Psoas muscle (tissue), 8 donors: ENCODE measurements around the gene NMNAT3. TPM values are rescaled to one million over a fixed set of nuclear protein-coding genes. Genes with fewer than 3 reads are reported as not detected.

ENCODE experiments used
- ATAC-seq, 4 donors: fragments of 200-7000 bp; cut with Tn5 transposase; one replicate each; pipeline ENCODE4 v1.9.1; 2020; ENCODE audit warnings: moderate library complexity in 3 of 4, mild to moderate bottlenecking in 2 of 4
- DNase-seq, 2 donors: peaks; one replicate each; pipeline ENCODE4 v3.0.0-alpha.2; 2020
- H3K27ac ChIP-seq: fragments of 200-600 bp; one replicate; pipeline ENCODE4 v1.8.0; 2022
- H3K27me3 ChIP-seq, 3 donors: fragments of 200-600 bp in 1 of 3; one replicate each; pipeline versions ENCODE4 v1.6.1 to v1.8.0; 2013 to 2022; ENCODE audit warnings: low read length in 2 of 3, mild to moderate bottlenecking in 2 of 3, moderate library complexity in 1 of 3; ENCODE audit not compliant: insufficient read depth in 3 of 3
- H3K36me3 ChIP-seq, 2 donors: fragments of 200-600 bp in 1 of 2; one replicate each; pipeline versions ENCODE4 v1.6.1 to v1.8.0; 2013 to 2022; ENCODE audit warnings: low read depth in 1 of 2, mild to moderate bottlenecking in 1 of 2, moderate library complexity in 1 of 2; ENCODE audit not compliant: insufficient read depth in 1 of 2
- H3K4me1 ChIP-seq: fragments of 200-600 bp; one replicate; pipeline ENCODE4 v1.8.0; 2022
- H3K4me3 ChIP-seq: fragments of 200-600 bp; one replicate; pipeline ENCODE4 v1.8.0; 2022; ENCODE audit warnings: mild to moderate bottlenecking
- H3K9me3 ChIP-seq: fragments of 200-600 bp; one replicate; pipeline ENCODE4 v1.8.0; 2022
- WGBS, 3 donors: extraction: QIAGEN DNeasy Blood & Tissue Kit; methylation state at CpG; one replicate each; pipeline versions ENCODE4 v1.1.6 to v1.1.7; 2013; 5-methylcytosine and 5-hydroxymethylcytosine counted together
- intact Hi-C, 2 donors: fragments of 100-400 bp; cut with DNase I; formaldehyde crosslinking; loops; one replicate each; pipeline versions ENCODE4 v1.11.0 to v1.14.2; 2022
- polyA plus RNA-seq, 3 donors: library from polyadenylated mRNA; stranded (reverse); fragments of 200-250 nt; gene quantifications; one replicate each; pipeline ENCODE4 v1.2.3, GENCODE V29; 2013
- total RNA-seq, 4 donors: library from RNA; stranded (reverse); fragmentation: NEBNext Ultra II Directional in 2 of 4; extraction: Animal tissue kit (Norgen Biotek cat#: 25700) in 2 of 4; gene quantifications; one replicate each; pipeline versions ENCODE4 v1.2.1 to v1.2.4, GENCODE V29; 2021 to 2023
- TF ChIP-seq, protein P1 (sequence below): fragments of 200-600 bp; IDR thresholded peaks from one replicate; pipeline ENCODE4 v1.8.0; 2022; ENCODE audit warnings: antibody characterized with exemption
- donor health status: healthy with polysubstance abuse.
- donor health status: DM: no; HTN: no; CAD: no; lungs with moderate emphysema.
- donor health status: Bipolar disorder and iron deficiency.
- donor health status: healthy.
- donor health status: DM: yes; HTN: yes; CAD: no.
- donor health status: DM: no; HTN: no; CAD: no.
- donor health status: DM: no; HTN: no; CAD: no.
- donor health status: DM: yes; HTN: yes; CAD: no.

Gene NMNAT3
- total and polyA plus RNA-seq, 7 donors: 6.0 to 14.2 (median 8.9) TPM

DNA sequence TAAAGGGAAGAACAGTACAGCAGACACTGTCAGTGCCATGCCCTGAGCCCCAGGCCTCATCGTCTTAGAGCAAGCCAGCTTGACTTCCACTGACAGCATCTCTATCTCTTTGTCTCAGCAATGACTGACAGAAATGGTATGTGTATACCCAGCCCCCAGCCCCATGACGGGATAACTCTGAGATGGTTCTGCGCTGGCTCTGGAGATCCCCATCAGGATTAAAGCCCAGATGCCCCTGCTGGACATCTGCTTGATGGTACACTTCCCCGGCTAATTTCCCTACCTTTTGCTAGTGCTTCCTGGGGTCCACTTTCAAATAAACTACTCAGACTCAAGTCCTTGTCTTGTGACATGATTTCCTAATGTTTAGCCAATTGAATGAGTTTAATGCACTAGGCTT is 7.6 kb downstream of the NMNAT3 start:
- Histone ChIP-seq H3K9me3 (no peaks in the 10 kb centered on the region), H3K4me1 (peaks cover 8% of the 10 kb centered on the region), H3K27me3 (no peaks in the 10 kb centered on the region), H3K27ac (no peak overlapping the region), H3K4me3 (no peak overlapping the region), H3K36me3 (peaks cover 0 to 8% of the 10 kb centered on the region in 2 donors)
- ATAC-seq (no peak), DNase-seq (no peak)
- 91 to 96% (median 94%) methylated on average over 4 of the region's 4 CpGs for WGBS, 3 donors
- intact Hi-C loops: loop anchor here in 1 of 2 donors (10.0 kb wide), 1 partner anchor 245 kb away; no protein-coding TSS in a partner anchor
- TF ChIP-seq, protein P1, sequence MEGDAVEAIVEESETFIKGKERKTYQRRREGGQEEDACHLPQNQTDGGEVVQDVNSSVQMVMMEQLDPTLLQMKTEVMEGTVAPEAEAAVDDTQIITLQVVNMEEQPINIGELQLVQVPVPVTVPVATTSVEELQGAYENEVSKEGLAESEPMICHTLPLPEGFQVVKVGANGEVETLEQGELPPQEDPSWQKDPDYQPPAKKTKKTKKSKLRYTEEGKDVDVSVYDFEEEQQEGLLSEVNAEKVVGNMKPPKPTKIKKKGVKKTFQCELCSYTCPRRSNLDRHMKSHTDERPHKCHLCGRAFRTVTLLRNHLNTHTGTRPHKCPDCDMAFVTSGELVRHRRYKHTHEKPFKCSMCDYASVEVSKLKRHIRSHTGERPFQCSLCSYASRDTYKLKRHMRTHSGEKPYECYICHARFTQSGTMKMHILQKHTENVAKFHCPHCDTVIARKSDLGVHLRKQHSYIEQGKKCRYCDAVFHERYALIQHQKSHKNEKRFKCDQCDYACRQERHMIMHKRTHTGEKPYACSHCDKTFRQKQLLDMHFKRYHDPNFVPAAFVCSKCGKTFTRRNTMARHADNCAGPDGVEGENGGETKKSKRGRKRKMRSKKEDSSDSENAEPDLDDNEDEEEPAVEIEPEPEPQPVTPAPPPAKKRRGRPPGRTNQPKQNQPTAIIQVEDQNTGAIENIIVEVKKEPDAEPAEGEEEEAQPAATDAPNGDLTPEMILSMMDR: no peak

DNA sequence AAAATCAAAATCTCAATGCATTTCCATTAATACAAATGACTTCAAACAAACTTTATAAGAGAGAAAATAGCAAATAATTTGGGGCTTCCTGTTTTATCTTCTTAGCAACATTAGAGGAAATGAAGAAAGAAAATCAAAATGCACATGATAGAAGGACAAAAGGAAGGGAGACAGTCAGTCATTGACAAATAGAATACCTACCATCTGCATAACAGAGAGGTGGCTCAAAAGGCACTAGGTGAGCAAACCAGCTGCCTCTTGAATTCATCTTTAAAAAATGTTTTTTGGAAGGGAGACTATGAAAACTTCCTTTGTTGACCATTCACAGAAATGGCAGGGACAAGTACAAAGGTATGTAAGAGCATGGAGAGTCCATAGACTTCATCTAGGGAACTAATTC is 9.4 kb downstream of the NMNAT3 start:
- Histone ChIP-seq H3K27ac (no peak overlapping the region), H3K4me1 (peaks cover 8% of the 10 kb centered on the region), H3K4me3 (no peak overlapping the region), H3K36me3 (peaks cover 0 to 8% of the 10 kb centered on the region in 2 donors), H3K27me3 (no peaks in the 10 kb centered on the region), H3K9me3 (no peaks in the 10 kb centered on the region)
- DNase-seq: no peak
- TF ChIP-seq, protein P1: no peak
- intact Hi-C loops: no loop called here
- ATAC-seq: no peak

DNA sequence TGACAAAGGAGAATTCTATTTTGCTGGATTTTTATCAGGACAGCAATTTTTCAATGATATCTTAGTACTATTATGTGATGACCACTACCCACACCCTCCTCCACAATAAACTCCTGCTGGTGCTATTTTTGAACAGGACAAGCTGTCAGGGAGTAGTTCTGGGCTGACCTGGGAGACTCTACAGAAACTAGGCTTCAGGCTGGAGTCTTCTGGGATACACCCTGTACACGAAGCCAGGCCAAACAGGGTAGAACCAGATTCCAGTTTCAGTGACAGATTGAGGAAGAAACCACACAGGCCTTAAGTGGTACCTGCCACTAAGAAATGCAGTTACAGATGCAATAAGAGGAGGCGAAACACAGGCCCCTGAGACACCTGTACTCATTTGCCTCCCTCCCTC is 12.8 kb downstream of the NMNAT3 start:
- Histone ChIP-seq H3K4me1 (no peaks in the 10 kb centered on the region), H3K27ac (no peak overlapping the region), H3K4me3 (no peak overlapping the region), H3K36me3 (peaks cover 6 to 8% of the 10 kb centered on the region in 2 donors), H3K27me3 (no peaks in the 10 kb centered on the region), H3K9me3 (no peaks in the 10 kb centered on the region)
- DNase-seq: no peak
- 65 to 84% (median 80%) methylated on average over 2 of the region's 2 CpGs for WGBS, 3 donors
- TF ChIP-seq, protein P1: no peak
- ATAC-seq: no peak
- intact Hi-C loops: no loop called here

DNA sequence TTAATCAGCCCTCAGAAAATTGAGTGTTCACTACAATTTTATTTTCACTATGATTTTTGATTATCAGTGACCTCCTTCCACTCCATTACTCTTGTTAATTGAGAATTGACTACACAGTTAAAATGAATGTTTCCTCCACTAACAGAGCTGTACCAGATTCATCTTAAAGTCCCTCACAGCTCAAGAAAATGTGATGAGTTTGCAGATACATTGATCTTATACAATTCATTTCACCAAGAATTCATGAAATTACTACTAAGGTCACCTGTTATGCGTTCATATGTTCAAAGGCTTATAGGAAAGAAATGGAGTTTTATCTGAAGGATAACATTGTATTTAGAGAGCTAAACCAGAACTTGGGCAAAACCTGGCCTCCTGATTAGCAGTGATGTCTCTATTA is 17.5 kb downstream of the NMNAT3 start:
- Histone ChIP-seq H3K27me3 (no peaks in the 10 kb centered on the region), H3K27ac (no peak overlapping the region), H3K4me1 (no peaks in the 10 kb centered on the region), H3K9me3 (no peaks in the 10 kb centered on the region), H3K36me3 (peaks cover 0 to 6% of the 10 kb centered on the region in 2 donors), H3K4me3 (no peak overlapping the region)
- WGBS, 3 donors: 1 to 98% (median 88%) methylated on average over 1 of the region's 1 CpG
- DNase-seq: no peak
- no peak for ATAC-seq
- TF ChIP-seq, protein P1: no peak
- intact Hi-C loops: no loop called here

DNA sequence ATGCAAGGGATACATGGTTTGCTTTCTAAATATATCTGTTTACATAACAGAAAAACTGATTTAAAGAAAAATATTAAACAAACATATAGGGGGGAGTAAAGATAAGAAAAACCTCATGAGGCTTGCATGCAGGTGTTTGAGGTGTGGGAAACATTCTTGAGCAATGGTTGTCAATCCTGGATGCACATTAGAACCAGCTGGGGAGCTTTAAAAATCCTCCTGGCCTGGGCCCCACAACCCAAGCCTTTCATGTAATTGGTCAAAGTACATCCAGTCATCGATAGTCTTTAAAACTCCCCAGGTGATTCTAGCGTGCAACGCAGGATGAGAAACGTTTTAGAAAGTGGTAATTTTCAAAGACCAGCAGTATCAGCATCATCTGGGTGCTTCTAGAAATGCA is 18.3 kb downstream of the NMNAT3 start:
- H3K36me3 ChIP-seq: peaks cover 0 to 6% of the 10 kb centered on the region in 2 donors
- no peaks in the 10 kb centered on the region for H3K27me3 ChIP-seq
- WGBS, 3 donors: 82 to 90% (median 84%) methylated on average over 4 of the region's 4 CpGs
- DNase-seq (no peak), ATAC-seq (no peak)
- H3K4me1 ChIP-seq: no peaks in the 10 kb centered on the region
- TF ChIP-seq, protein P1: no peak
- H3K9me3 ChIP-seq: no peaks in the 10 kb centered on the region
- H3K27ac ChIP-seq: no peak overlapping the region
- intact Hi-C loops: no loop called here
- H3K4me3 ChIP-seq: no peak overlapping the region
